HUES6 (cell line): Measurements from ENCODE around the gene TTC29.

ENCODE experiments used
- H3K27ac ChIP-seq: 2 replicates; pipeline ENCODE4 v1.7.0; 2013; ENCODE audit warnings: low read depth, mild to moderate bottlenecking, low read length, inconsistent platforms
- H3K27me3 ChIP-seq: 2 replicates; pipeline ENCODE4 v1.6.1; 2013; ENCODE audit warnings: low read length; ENCODE audit not compliant: control insufficient read depth, insufficient read depth
- H3K36me3 ChIP-seq: 2 replicates; pipeline ENCODE4 v1.6.1; 2013; ENCODE audit warnings: low read length; ENCODE audit not compliant: control insufficient read depth, insufficient read depth
- H3K4me1 ChIP-seq: 2 replicates; pipeline ENCODE4 v1.6.1; 2013; ENCODE audit warnings: low read length; ENCODE audit not compliant: control insufficient read depth, insufficient read depth
- H3K4me3 ChIP-seq: 2 replicates; pipeline ENCODE4 v1.5.1; 2013; ENCODE audit warnings: low read depth, low read length
- H3K9ac ChIP-seq: one replicate; pipeline ENCODE4 v1.6.1; 2013; ENCODE audit warnings: mild to moderate bottlenecking, low read length
- H3K9me3 ChIP-seq: 2 replicates; pipeline ENCODE4 v1.6.1; 2013; ENCODE audit warnings: low read depth, low read length; ENCODE audit not compliant: control insufficient read depth, insufficient read depth

Gene TTC29

GRCh38 chr4:146945556-146946374, at the start of gene TTC29:
TTC29 (minus strand) TSS chr4:146945864; CDS start chr4:146939895, 5,969 bp downstream.
- Histone ChIP-seq H3K4me3 (peak within 1 kb of the TSS; percentile 74), H3K36me3 (no peaks in the 10 kb centered on the region), H3K4me1 (peaks cover 18% of the 10 kb centered on the region), H3K27ac (no peak within 1 kb of the TSS), H3K9ac (peak within 1 kb of the TSS; percentile 45), H3K27me3 (peaks cover 13% of the 10 kb centered on the region), H3K9me3 (no peaks in the 10 kb centered on the region)

- no peak overlapping the region for H3K4me3 ChIP-seq
- no peaks in the 10 kb centered on the region for H3K27me3 ChIP-seq
- H3K4me1 ChIP-seq: 0 out of 2 replicates have a peak, but pooled peaks cover 3% of the 10 kb centered on the region
- H3K36me3 ChIP-seq: no peaks in the 10 kb centered on the region
- H3K27ac ChIP-seq: no peak overlapping the region
- H3K9me3 ChIP-seq: no peaks in the 10 kb centered on the region
- H3K9ac ChIP-seq: no peak overlapping the region
Observed at GRCh38 chr4:146981651-146982050, 36.0 kb upstream of the TTC29 start.

- H3K9ac ChIP-seq: no peak overlapping the region
- no peaks in the 10 kb centered on the region for H3K36me3 ChIP-seq
- no peaks in the 10 kb centered on the region for H3K27me3 ChIP-seq
- no peaks in the 10 kb centered on the region for H3K9me3 ChIP-seq
- H3K4me1 ChIP-seq: peaks cover 12% of the 10 kb centered on the region; the same call in 1 of the 2 replicates
- no peak overlapping the region for H3K4me3 ChIP-seq
- H3K27ac ChIP-seq: no peak overlapping the region
Observed at GRCh38 chr4:146978641-146979040, 33.0 kb upstream of the TTC29 start.

- Histone ChIP-seq H3K4me3 (no peak overlapping the region), H3K27me3 (no peaks in the 10 kb centered on the region), H3K9me3 (no peaks in the 10 kb centered on the region), H3K27ac (no peak overlapping the region), H3K9ac (no peak overlapping the region), H3K4me1 (peaks cover 8% of the 10 kb centered on the region; the same call in 1 of the 2 replicates), H3K36me3 (no peaks in the 10 kb centered on the region)
Observed at GRCh38 chr4:146976145-146976544, 30.5 kb upstream of the TTC29 start.

GRCh38 chr4:146975527-146975926, 29.9 kb upstream of the TTC29 start:
- H3K4me1 ChIP-seq: peaks cover 8% of the 10 kb centered on the region; the same call in 1 of the 2 replicates
- no peaks in the 10 kb centered on the region for H3K27me3 ChIP-seq
- no peaks in the 10 kb centered on the region for H3K9me3 ChIP-seq
- no peak overlapping the region for H3K27ac ChIP-seq
- no peak overlapping the region for H3K4me3 ChIP-seq
- H3K9ac ChIP-seq: no peak overlapping the region
- H3K36me3 ChIP-seq: no peaks in the 10 kb centered on the region

GRCh38 chr4:146975036-146975435, 29.4 kb upstream of the TTC29 start:
- no peak overlapping the region for H3K4me3 ChIP-seq
- H3K9me3 ChIP-seq: no peaks in the 10 kb centered on the region
- peaks cover 8% of the 10 kb centered on the region; the same call in 1 of the 2 replicates for H3K4me1 ChIP-seq
- H3K36me3 ChIP-seq: no peaks in the 10 kb centered on the region
- no peak overlapping the region for H3K27ac ChIP-seq
- H3K9ac ChIP-seq: no peak overlapping the region
- no peaks in the 10 kb centered on the region for H3K27me3 ChIP-seq

GRCh38 chr4:146972036-146972435, 26.4 kb upstream of the TTC29 start:
- peaks cover 5% of the 10 kb centered on the region for H3K9me3 ChIP-seq
- H3K36me3 ChIP-seq: no peaks in the 10 kb centered on the region
- no peak overlapping the region for H3K4me3 ChIP-seq
- peaks cover 8% of the 10 kb centered on the region; the same call in 1 of the 2 replicates for H3K4me1 ChIP-seq
- H3K27me3 ChIP-seq: no peaks in the 10 kb centered on the region
- no peak overlapping the region for H3K27ac ChIP-seq
- H3K9ac ChIP-seq: no peak overlapping the region

GRCh38 chr4:146969126-146969525, 23.5 kb upstream of the TTC29 start:
- Histone ChIP-seq H3K36me3 (no peaks in the 10 kb centered on the region), H3K27ac (no peak overlapping the region), H3K9me3 (peaks cover 5% of the 10 kb centered on the region), H3K9ac (no peak overlapping the region), H3K4me3 (no peak overlapping the region), H3K4me1 (no peaks in the 10 kb centered on the region), H3K27me3 (no peaks in the 10 kb centered on the region)

GRCh38 chr4:146960634-146961033, 15.0 kb upstream of the TTC29 start:
- Histone ChIP-seq H3K27ac (no peak overlapping the region), H3K9me3 (no peaks in the 10 kb centered on the region), H3K36me3 (no peaks in the 10 kb centered on the region), H3K4me3 (no peak overlapping the region), H3K4me1 (no peaks in the 10 kb centered on the region), H3K9ac (no peak overlapping the region), H3K27me3 (no peaks in the 10 kb centered on the region)

GRCh38 chr4:146959692-146960091, 14.0 kb upstream of the TTC29 start:
- Histone ChIP-seq H3K9me3 (no peaks in the 10 kb centered on the region), H3K27ac (no peak overlapping the region), H3K36me3 (no peaks in the 10 kb centered on the region), H3K4me1 (no peaks in the 10 kb centered on the region), H3K4me3 (no peak overlapping the region), H3K27me3 (no peaks in the 10 kb centered on the region), H3K9ac (no peak overlapping the region)

GRCh38 chr4:146957237-146957636, 11.6 kb upstream of the TTC29 start:
- Histone ChIP-seq H3K9ac (no peak overlapping the region), H3K27ac (no peak overlapping the region), H3K4me3 (no peak overlapping the region), H3K4me1 (no peaks in the 10 kb centered on the region), H3K27me3 (no peaks in the 10 kb centered on the region), H3K9me3 (no peaks in the 10 kb centered on the region), H3K36me3 (no peaks in the 10 kb centered on the region)
